ENCODE data around the gene SLC9C1.

Gene SLC9C1

GRCh38 chr3:112304611-112305010 is 10.6 kb upstream of the SLC9C1 start:
- no peak for DNase-seq

GRCh38 chr3:112303764-112304325 is 9.8 kb upstream of the SLC9C1 start:
- no peak for DNase-seq

- no peak for DNase-seq
These were observed 9.1 kb upstream of the SLC9C1 start for GRCh38 chr3:112302881-112303763.

GRCh38 chr3:112302150-112302830 is 8.3 kb upstream of the SLC9C1 start:
- no peak for DNase-seq

- no peak for DNase-seq
These were observed 4.8 kb upstream of the SLC9C1 start for GRCh38 chr3:112298781-112299180.

GRCh38 chr3:112297714-112298113 is 3.7 kb upstream of the SLC9C1 start:
- no peak for DNase-seq

GRCh38 chr3:112289011-112289410 is 5.0 kb downstream of the SLC9C1 start:
- DNase-seq, result no peak

- DNase-seq, result no peak
These were observed 13.8 kb downstream of the SLC9C1 start for GRCh38 chr3:112280266-112280665.

- no peak for DNase-seq
These were observed 20.5 kb downstream of the SLC9C1 start for GRCh38 chr3:112273536-112273935.

- DNase-seq, result no peak
These were observed 32.3 kb downstream of the SLC9C1 start for GRCh38 chr3:112261742-112262141.

- DNase-seq, result no peak
These were observed 33.5 kb downstream of the SLC9C1 start for GRCh38 chr3:112260563-112260962.

- DNase-seq, result no peak
These were observed 40.6 kb downstream of the SLC9C1 start for GRCh38 chr3:112253301-112253971.

GRCh38 chr3:112247900-112248299 is 46.1 kb downstream of the SLC9C1 start:
- DNase-seq, result no peak

GRCh38 chr3:112247350-112247749 is 46.7 kb downstream of the SLC9C1 start:
- DNase-seq, result no peak

GRCh38 chr3:112233083-112233482 is 60.9 kb downstream of the SLC9C1 start:
- no peak for DNase-seq

GRCh38 chr3:112231727-112232126 is 62.3 kb downstream of the SLC9C1 start:
- no peak for DNase-seq

- no peak for DNase-seq
These were observed 64.0 kb downstream of the SLC9C1 start for GRCh38 chr3:112230033-112230432.

GRCh38 chr3:112228786-112229185 is 65.2 kb downstream of the SLC9C1 start:
- DNase-seq, result no peak

- no peak for DNase-seq
These were observed 93.7 kb downstream of the SLC9C1 start for GRCh38 chr3:112200317-112200666.

GRCh38 chr3:112199622-112200316 is 94.2 kb downstream of the SLC9C1 start:
- no peak for DNase-seq

GRCh38 chr3:112197131-112197530 is 96.9 kb downstream of the SLC9C1 start:
- no peak for DNase-seq

- no peak for DNase-seq
These were observed 106.7 kb downstream of the SLC9C1 start for GRCh38 chr3:112187300-112187699.
